ENCODE measurements around the gene AGPAT2. TPM values are rescaled to one million over a fixed set of nuclear protein-coding genes. Genes with fewer than 3 reads are reported as not detected.

AGPAT2 gene
- total RNA-seq, 1 experiment from 2014 or later: 103 TPM

- H4K20me1 ChIP-seq (ENCODE audit: low read length): no peaks in the 10 kb centered on the region
- no peaks in the 10 kb centered on the region for H3K36me3 ChIP-seq (ENCODE audit: low read depth, low read length)
- no peaks in the 10 kb centered on the region for H3K79me2 ChIP-seq (ENCODE audit: low read length)
- no peaks in the 10 kb centered on the region for H3K9me2 ChIP-seq (replicated peaks; ENCODE audit: low read length)
- no peak overlapping the region for H3K9ac ChIP-seq (ENCODE audit: low read length)
- H3K4me1 ChIP-seq (ENCODE audit: insufficient read depth, low read length): peaks cover 5% of the 10 kb centered on the region
- POLR2A ChIA-PET (ENCODE audit: unreplicated experiment): no interaction called here
- DNase-seq: peak; percentile 71
- H3K4me2 ChIP-seq (ENCODE audit: low read length): peak overlapping the region; percentile 77
- TF ChIP-seq CTCF (conservative IDR thresholded peaks at IDR 0.05; ENCODE audit: low read depth, low read length): peak; percentile 81
- no peak for TF ChIP-seq EZH2 (IDR thresholded peaks at IDR 0.05; ENCODE audit: low read length, unreplicated experiment)
- TF ChIP-seq EZH2phosphoT487 (IDR thresholded peaks at IDR 0.05; ENCODE audit: borderline replicate concordance, low read length): no peak
- CTCF ChIA-PET: interaction anchor here (0.6 to 1.0 kb wide), 2 partner anchors 13 to 51 kb away, joined by 3 to 4 read pairs; no protein-coding TSS in a partner anchor
- BruUV-seq (replicated peaks): no TSS peak
- peak overlapping the region; percentile 71; the same call in 1 of the 2 replicates for H2AFZ ChIP-seq (ENCODE audit: low read length)
- H3K4me3 ChIP-seq (ENCODE audit: low read length): no peak overlapping the region
- no peaks in the 10 kb centered on the region for H3K9me3 ChIP-seq (ENCODE audit: low read length)
- intact Hi-C loops (cut with micrococcal nuclease): no loop called here
- H3K27me3 ChIP-seq (ENCODE audit: low read length): no peaks in the 10 kb centered on the region
- H3K27ac ChIP-seq (ENCODE audit: low read length): no peak overlapping the region
- H3F3A ChIP-seq (ENCODE audit: low read length, unreplicated experiment): no peaks in the 10 kb centered on the region
- peak; percentile 98 for ATAC-seq
Observed at GRCh38 chr9:136644593-136645351, 42.5 kb downstream of the AGPAT2 start.

- CTCF ChIA-PET: interaction anchor here (0.6 to 1.0 kb wide), 2 partner anchors 13 to 51 kb away, joined by 3 to 4 read pairs; no protein-coding TSS in a partner anchor
- no peaks in the 10 kb centered on the region for H3K79me2 ChIP-seq (ENCODE audit: low read length)
- H3K9me2 ChIP-seq (replicated peaks; ENCODE audit: low read length): no peaks in the 10 kb centered on the region
- H4K20me1 ChIP-seq (ENCODE audit: low read length): no peaks in the 10 kb centered on the region
- H3K4me2 ChIP-seq (ENCODE audit: low read length): peak overlapping the region; percentile 77
- POLR2A ChIA-PET (ENCODE audit: unreplicated experiment): no interaction called here
- peak overlapping the region; percentile 53 for H3K4me3 ChIP-seq (ENCODE audit: low read length)
- no peaks in the 10 kb centered on the region for H3K9me3 ChIP-seq (ENCODE audit: low read length)
- H3F3A ChIP-seq (ENCODE audit: low read length, unreplicated experiment): no peaks in the 10 kb centered on the region
- peaks cover 5% of the 10 kb centered on the region for H3K4me1 ChIP-seq (ENCODE audit: insufficient read depth, low read length)
- H3K9ac ChIP-seq (ENCODE audit: low read length): no peak overlapping the region; the same call in 1 of the 2 replicates
- TF ChIP-seq CTCF (conservative IDR thresholded peaks at IDR 0.05; ENCODE audit: low read depth, low read length): no peak
- no peak for TF ChIP-seq EZH2phosphoT487 (IDR thresholded peaks at IDR 0.05; ENCODE audit: borderline replicate concordance, low read length)
- TF ChIP-seq EZH2 (IDR thresholded peaks at IDR 0.05; ENCODE audit: low read length, unreplicated experiment): no peak
- intact Hi-C loops (cut with micrococcal nuclease): no loop called here
- ATAC-seq: no peak
- H3K27ac ChIP-seq (ENCODE audit: low read length): no peak overlapping the region
- DNase-seq: no peak
- H3K27me3 ChIP-seq (ENCODE audit: low read length): no peaks in the 10 kb centered on the region
- H3K36me3 ChIP-seq (ENCODE audit: low read depth, low read length): no peaks in the 10 kb centered on the region
- no TSS peak for BruUV-seq (replicated peaks)
- H2AFZ ChIP-seq (ENCODE audit: low read length): peak overlapping the region; percentile 71
Observed at GRCh38 chr9:136644343-136644592, 43.0 kb downstream of the AGPAT2 start.
